ENCODE measurements around the gene FAM184A. TPM values are rescaled to one million over a fixed set of nuclear protein-coding genes. Genes with fewer than 3 reads are reported as not detected.

Gene FAM184A
- total and polyA plus RNA-seq, 2 of the 8 experiments (the other 6 are each of a cell fraction or from before 2014, with no cell fraction given) = 6.3 to 11.3 TPM

DNA sequence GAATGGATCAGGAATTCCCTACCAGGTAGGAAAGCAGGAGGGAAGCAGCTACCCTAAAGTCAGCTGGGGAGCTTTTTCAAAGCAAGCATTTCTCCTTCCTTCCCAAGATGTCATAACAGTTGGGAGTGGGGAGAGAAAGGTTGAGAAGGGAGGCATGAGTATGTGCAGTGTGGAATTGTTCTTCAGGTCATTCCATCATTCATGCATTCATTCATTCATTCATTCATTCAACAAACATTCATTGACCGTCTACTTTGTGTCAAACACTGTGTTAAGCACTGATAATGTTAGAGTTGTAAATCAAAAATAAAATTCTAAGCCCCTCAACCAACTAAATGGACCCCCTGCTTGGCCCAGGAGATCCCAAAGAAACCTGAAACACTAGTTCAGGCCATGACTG is 49.2 kb upstream of the FAM184A start:
- no peak overlapping the region for H3K9ac ChIP-seq (replicated peaks in 1 of 4; ENCODE audit: extremely low read depth in 1 of 4, low read depth in 3 of 4, low read length in 3 of 4)
- ChIA-PET CTCF (ENCODE audit: partially characterized antibody) (interaction anchor here (0.8 to 1.5 kb wide), 2 partner anchors 10 to 17 kb away, joined by 3 to 6 read pairs; no protein-coding TSS in a partner anchor), POLR2A (ENCODE audit: partially characterized antibody) (no interaction called here)
- no peaks in the 10 kb centered on the region for H4K20me1 ChIP-seq (replicated peaks in 1 of 2; ENCODE audit: control insufficient read depth in 1 of 2, insufficient read depth in 2 of 2, low read length in 2 of 2)
- H2BK15ac ChIP-seq (ENCODE audit: low read length) = no peak overlapping the region
- no peaks in the 10 kb centered on the region for H3K79me2 ChIP-seq (ENCODE audit: control insufficient read depth in 1 of 2, insufficient read depth in 2 of 2, low read length in 2 of 2)
- H3K4me1 ChIP-seq (replicated peaks in 1 of 4; ENCODE audit: control insufficient read depth in 3 of 4, insufficient read depth in 4 of 4, low read length in 3 of 4) = peaks cover 0 to 4% (median 3%) of the 10 kb centered on the region in 4 experiments; a peak in 5 of 7 replicates
- no peak overlapping the region for H2BK20ac ChIP-seq (ENCODE audit: low read length)
- no peaks in the 10 kb centered on the region for H3K79me1 ChIP-seq (ENCODE audit: low read depth, low read length)
- no peak overlapping the region for H4K91ac ChIP-seq (replicated peaks; ENCODE audit: insufficient read length, low read length)
- H3K56ac ChIP-seq (replicated peaks; ENCODE audit: insufficient read length, low read depth, low read length) = no peak overlapping the region
- no peak overlapping the region for H2BK120ac ChIP-seq (replicated peaks; ENCODE audit: low read depth, low read length)
- 0 out of 4 replicates have a peak, but pooled peaks cover 0 to 4% of the 10 kb centered on the region in 2 experiments for H3K9me3 ChIP-seq (ENCODE audit: insufficient read depth in 2 of 2, low read depth in 1 of 2, low read length in 1 of 2)
- H3K36me3 ChIP-seq (ENCODE audit: control insufficient read depth in 2 of 4, insufficient read depth in 4 of 4, low read length in 3 of 4) = no peaks in the 10 kb centered on the region
- TF ChIP-seq GABPA (IDR thresholded peaks at IDR 0.05; ENCODE audit: borderline replicate concordance, insufficient read depth, low read length) (no peak), SAP30 (IDR thresholded peaks at IDR 0.05; ENCODE audit: insufficient read depth, insufficient replicate concordance, low read length) (no peak), CREB1 (IDR thresholded peaks at IDR 0.05) (no peak), TAF7 (optimal IDR thresholded peaks at IDR 0.05; ENCODE audit: borderline replicate concordance, low read depth, low read length) (no peak), BRCA1 (IDR thresholded peaks at IDR 0.05; ENCODE audit: low read depth, low read length) (no peak), CHD2 (IDR thresholded peaks at IDR 0.05; ENCODE audit: low read length) (no peak), MAFK (IDR thresholded peaks at IDR 0.05; ENCODE audit: low read depth, low read length) (no peak), BACH1 (IDR thresholded peaks at IDR 0.05; ENCODE audit: low read length) (no peak), TCF12 (IDR thresholded peaks at IDR 0.05; ENCODE audit: low read depth, low read length) (no peak), SIX5 (IDR thresholded peaks at IDR 0.05; ENCODE audit: low read depth, low read length) (no peak), TEAD4 (IDR thresholded peaks at IDR 0.05; ENCODE audit: low read depth, low read length) (no peak), EGR1 (IDR thresholded peaks at IDR 0.05; ENCODE audit: borderline replicate concordance, low read depth, low read length) (no peak)
- TF ChIP-seq, protein P1, sequence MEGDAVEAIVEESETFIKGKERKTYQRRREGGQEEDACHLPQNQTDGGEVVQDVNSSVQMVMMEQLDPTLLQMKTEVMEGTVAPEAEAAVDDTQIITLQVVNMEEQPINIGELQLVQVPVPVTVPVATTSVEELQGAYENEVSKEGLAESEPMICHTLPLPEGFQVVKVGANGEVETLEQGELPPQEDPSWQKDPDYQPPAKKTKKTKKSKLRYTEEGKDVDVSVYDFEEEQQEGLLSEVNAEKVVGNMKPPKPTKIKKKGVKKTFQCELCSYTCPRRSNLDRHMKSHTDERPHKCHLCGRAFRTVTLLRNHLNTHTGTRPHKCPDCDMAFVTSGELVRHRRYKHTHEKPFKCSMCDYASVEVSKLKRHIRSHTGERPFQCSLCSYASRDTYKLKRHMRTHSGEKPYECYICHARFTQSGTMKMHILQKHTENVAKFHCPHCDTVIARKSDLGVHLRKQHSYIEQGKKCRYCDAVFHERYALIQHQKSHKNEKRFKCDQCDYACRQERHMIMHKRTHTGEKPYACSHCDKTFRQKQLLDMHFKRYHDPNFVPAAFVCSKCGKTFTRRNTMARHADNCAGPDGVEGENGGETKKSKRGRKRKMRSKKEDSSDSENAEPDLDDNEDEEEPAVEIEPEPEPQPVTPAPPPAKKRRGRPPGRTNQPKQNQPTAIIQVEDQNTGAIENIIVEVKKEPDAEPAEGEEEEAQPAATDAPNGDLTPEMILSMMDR (IDR thresholded peaks at IDR 0.05; ENCODE audit: control extremely low read depth in 1 of 3, insufficient read depth in 1 of 3, low read depth in 1 of 3, low read length in 3 of 3) = no peak
- no peak overlapping the region for H3K4me2 ChIP-seq (ENCODE audit: insufficient read depth in 1 of 2, low read depth in 2 of 2, low read length in 2 of 2)
- H3K27ac ChIP-seq (ENCODE audit: low read depth, low read length) = no peak overlapping the region
- H3K4ac ChIP-seq (replicated peaks; ENCODE audit: insufficient read length, low read depth, low read length) = no peak overlapping the region
- DNase-seq (ENCODE audit: low read depth in 1 of 2, low spot score in 2 of 2) (no peak), FAIRE-seq (no peak)
- WGBS, 2 experiments (ENCODE audit: extremely low coverage in 1 of 2, insufficient coverage in 1 of 2, insufficient read length in 1 of 2, insufficient replicate concordance in 2 of 2, low coverage in 1 of 2, low lambda C conversion rate in 2 of 2, missing lambda C conversion rate in 1 of 2) = 100% methylated on average over 1 of the region's 1 CpG; no CpG with 5 or more reads in 1 of the 2 experiments
- no peak overlapping the region for H3K14ac ChIP-seq (ENCODE audit: insufficient read length)
- H2AFZ ChIP-seq (ENCODE audit: low read length) = no peak overlapping the region
- H2AK5ac ChIP-seq (ENCODE audit: low read depth, low read length) = no peak overlapping the region
- no peak overlapping the region for H4K5ac ChIP-seq (ENCODE audit: insufficient read length, low read depth, low read length)
- no peak overlapping the region for H2BK5ac ChIP-seq (ENCODE audit: low read depth, low read length)
- H3K4me3 ChIP-seq (ENCODE audit: extremely low read depth in 1 of 4, insufficient read depth in 2 of 4, low read depth in 3 of 4, low read length in 4 of 4) = no peak overlapping the region
- no peaks in the 10 kb centered on the region for H3K23me2 ChIP-seq (ENCODE audit: low read depth, low read length)
- H3K27me3 ChIP-seq (replicated peaks in 1 of 4; ENCODE audit: control insufficient read depth in 3 of 4, extremely low read depth in 1 of 4, insufficient read depth in 3 of 4, low read length in 3 of 4) = no peaks in the 10 kb centered on the region
- no peak overlapping the region for H3K18ac ChIP-seq (ENCODE audit: extremely low read depth, low read length)
- H4K8ac ChIP-seq (ENCODE audit: extremely low read depth, insufficient read depth, low read length) = no peak overlapping the region
- H3K23ac ChIP-seq (ENCODE audit: insufficient read length) = no peak overlapping the region
- H2BK12ac ChIP-seq (ENCODE audit: low read depth, low read length) = no peak overlapping the region
